ENCODE measurements around the gene TMC2. TPM values are rescaled to one million over a fixed set of nuclear protein-coding genes. Genes with fewer than 3 reads are reported as not detected.

TMC2 gene
- total and polyA plus RNA-seq, 10 donors: 0.07 to 1.2 (median 0.13) TPM; not detected in 2

DNA sequence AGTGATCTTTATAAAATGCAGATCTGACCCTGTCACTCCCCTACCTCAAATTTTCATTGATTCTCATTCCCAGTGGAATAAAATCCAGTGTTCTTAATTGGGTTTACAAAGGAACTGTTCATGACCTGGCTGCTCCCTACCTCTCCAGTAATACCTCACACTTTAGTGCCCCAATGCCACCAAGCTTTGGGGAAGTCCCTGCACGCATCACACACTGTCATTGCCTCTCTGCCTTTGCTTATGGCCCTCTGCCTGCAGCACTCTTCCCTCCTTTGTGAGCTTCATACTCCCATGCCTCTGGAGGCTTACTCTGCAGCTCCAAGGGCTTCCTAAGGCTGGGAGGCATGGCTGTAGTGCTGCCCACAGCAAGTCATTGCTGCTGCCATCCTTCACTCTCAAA, 57.4 kb downstream of the TMC2 start:
- TF ChIP-seq, protein P1, sequence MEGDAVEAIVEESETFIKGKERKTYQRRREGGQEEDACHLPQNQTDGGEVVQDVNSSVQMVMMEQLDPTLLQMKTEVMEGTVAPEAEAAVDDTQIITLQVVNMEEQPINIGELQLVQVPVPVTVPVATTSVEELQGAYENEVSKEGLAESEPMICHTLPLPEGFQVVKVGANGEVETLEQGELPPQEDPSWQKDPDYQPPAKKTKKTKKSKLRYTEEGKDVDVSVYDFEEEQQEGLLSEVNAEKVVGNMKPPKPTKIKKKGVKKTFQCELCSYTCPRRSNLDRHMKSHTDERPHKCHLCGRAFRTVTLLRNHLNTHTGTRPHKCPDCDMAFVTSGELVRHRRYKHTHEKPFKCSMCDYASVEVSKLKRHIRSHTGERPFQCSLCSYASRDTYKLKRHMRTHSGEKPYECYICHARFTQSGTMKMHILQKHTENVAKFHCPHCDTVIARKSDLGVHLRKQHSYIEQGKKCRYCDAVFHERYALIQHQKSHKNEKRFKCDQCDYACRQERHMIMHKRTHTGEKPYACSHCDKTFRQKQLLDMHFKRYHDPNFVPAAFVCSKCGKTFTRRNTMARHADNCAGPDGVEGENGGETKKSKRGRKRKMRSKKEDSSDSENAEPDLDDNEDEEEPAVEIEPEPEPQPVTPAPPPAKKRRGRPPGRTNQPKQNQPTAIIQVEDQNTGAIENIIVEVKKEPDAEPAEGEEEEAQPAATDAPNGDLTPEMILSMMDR (IDR thresholded peaks at IDR 0.05 in 8 of 11, conservative IDR thresholded peaks at IDR 0.05 in 3 of 11): no peak
- no peak for TF ChIP-seq POLR2AphosphoS5 (IDR thresholded peaks at IDR 0.05)
- TF ChIP-seq POLR2A (IDR thresholded peaks at IDR 0.05): no peak
- Histone ChIP-seq H3K9me3 (no peaks in the 10 kb centered on the region), H3K36me3 (no peaks in the 10 kb centered on the region), H3K4me1 (no peaks in the 10 kb centered on the region), H3K4me3 (no peak overlapping the region), H3K27ac (no peak overlapping the region), H3K27me3 (replicated peaks in 1 of 7) (peaks cover 0 to 18% (median 0%) of the 10 kb centered on the region in 7 donors)
- DNase-seq: no peak
- WGBS, 5 donors: 64 to 86% (median 77%) methylated on average over 1 of the region's 1 CpG
- intact Hi-C loops (cut with DNase I; ENCODE audit: low total_unique reads): no loop called here

DNA sequence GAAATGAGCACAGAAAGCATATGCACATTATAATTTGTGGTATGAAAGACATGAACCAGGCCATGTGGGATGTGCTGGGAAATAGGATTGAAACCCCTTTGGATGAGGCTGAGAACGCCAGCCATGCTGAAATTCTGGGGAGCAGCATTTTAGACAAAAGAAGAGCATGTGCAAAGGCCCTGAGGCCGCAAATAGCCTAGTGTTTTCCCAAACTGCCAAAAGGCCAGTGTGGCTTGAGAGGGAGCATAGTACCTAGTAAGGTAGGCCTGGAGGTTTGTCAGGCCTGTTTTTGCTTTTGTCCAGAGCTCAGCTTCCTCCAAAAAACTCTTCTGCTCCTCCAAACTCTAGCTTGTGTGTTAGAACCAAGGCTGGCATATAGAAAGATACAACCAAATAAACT, 58.7 kb downstream of the TMC2 start:
- no peak for DNase-seq
- TF ChIP-seq, protein P1 (IDR thresholded peaks at IDR 0.05 in 8 of 11, conservative IDR thresholded peaks at IDR 0.05 in 3 of 11): no peak
- TF ChIP-seq POLR2A (IDR thresholded peaks at IDR 0.05): no peak
- TF ChIP-seq POLR2AphosphoS5 (IDR thresholded peaks at IDR 0.05): no peak
- Histone ChIP-seq H3K27me3 (replicated peaks in 1 of 7) (peaks cover 0 to 10% (median 0%) of the 10 kb centered on the region in 7 donors), H3K27ac (no peak overlapping the region), H3K9me3 (no peaks in the 10 kb centered on the region), H3K4me3 (no peak overlapping the region), H3K36me3 (no peaks in the 10 kb centered on the region), H3K4me1 (no peaks in the 10 kb centered on the region)
- WGBS, 5 donors: 84 to 93% (median 92%) methylated on average over 2 of the region's 2 CpGs
- intact Hi-C loops (cut with DNase I; ENCODE audit: low total_unique reads): no loop called here

DNA sequence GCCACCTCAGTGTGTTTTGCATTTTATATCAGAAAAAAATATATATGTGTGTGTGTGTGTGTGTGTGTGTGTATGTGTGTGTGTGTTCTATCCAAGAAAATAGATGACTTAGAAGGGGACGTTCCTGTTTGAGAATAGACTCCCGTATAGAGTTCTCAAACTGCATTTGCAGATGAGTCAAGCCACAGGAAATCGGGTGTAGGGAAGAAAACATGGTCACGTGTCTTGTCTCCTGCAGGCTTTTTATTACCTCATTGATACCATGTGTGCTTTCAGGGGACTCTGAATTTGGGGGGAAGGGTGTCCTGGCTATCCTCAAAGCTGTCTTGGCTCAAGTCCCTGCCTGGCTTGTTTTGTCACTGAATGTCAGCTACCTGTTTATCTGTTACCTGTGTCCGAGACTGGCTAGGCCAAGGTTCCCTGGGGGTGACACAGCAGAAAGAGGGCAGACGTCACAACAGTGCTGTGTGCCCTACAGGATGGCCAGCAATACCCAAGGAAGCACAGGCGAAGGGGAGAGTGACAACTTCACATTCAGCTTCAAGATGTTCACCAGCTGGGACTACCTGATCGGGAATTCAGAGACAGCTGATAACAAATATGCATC, 60.4 kb downstream of the TMC2 start:
- 51 to 54% (median 53%) methylated on average over 8 of the region's 8 CpGs for WGBS, 5 donors
- no peak overlapping the region for H3K27ac ChIP-seq
- intact Hi-C loops (cut with DNase I; ENCODE audit: low total_unique reads): no loop called here

DNA sequence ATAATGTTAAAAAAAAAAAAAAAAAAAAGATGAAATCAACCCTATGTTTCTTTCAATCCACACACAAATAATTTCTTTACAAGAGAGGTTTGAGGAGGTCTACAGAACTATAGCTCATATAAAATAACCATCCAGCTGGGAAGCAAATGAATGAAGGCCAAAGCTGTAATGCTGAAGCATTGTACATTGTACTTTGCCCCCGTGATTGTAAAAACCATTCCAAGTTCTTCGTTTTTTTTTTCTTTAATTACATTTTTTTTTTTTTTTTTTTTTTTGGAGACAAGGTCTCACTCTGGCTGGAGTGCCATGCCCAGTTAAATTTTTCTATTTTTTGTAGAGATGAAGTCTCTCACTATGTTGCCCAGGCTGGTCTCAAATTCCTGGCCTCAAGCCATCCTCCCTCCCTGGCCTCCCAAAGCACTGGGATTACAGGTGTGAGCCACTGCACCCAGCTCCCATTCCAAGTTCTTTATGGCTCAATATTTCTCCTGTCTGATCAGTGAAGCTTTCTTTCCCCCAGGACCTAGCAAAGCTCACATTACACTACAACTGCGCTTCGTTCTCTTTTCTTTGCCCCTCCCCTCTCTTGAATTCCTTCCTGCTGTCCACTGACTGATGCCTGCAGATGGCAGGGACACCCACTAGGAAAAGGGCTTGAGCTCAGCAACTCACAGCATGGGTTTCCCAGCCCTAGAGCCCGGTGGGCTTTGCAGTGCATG, 63.1 kb downstream of the TMC2 start:
- Histone ChIP-seq H3K4me3 (no peak overlapping the region), H3K9me3 (peaks cover 0 to 1% (median 0%) of the 10 kb centered on the region in 8 donors), H3K36me3 (no peaks in the 10 kb centered on the region), H3K27me3 (replicated peaks in 1 of 7) (peaks cover 0 to 7% (median 0%) of the 10 kb centered on the region in 7 donors), H3K4me1 (no peaks in the 10 kb centered on the region), H3K27ac (no peak overlapping the region)
- intact Hi-C loops (cut with DNase I; ENCODE audit: low total_unique reads): no loop called here
- WGBS, 5 donors: 35 to 62% (median 43%) methylated on average over 5 of the region's 5 CpGs
- TF ChIP-seq, protein P1 (IDR thresholded peaks at IDR 0.05 in 8 of 11, conservative IDR thresholded peaks at IDR 0.05 in 3 of 11): no peak
- no peak for TF ChIP-seq POLR2AphosphoS5 (IDR thresholded peaks at IDR 0.05)
- TF ChIP-seq POLR2A (IDR thresholded peaks at IDR 0.05): no peak
- no peak for DNase-seq

More for the DNA sequence above, 60.4 kb downstream of the TMC2 start:
- no peak for DNase-seq
- Histone ChIP-seq H3K4me1 (no peaks in the 10 kb centered on the region), H3K36me3 (no peaks in the 10 kb centered on the region), H3K9me3 (no peaks in the 10 kb centered on the region), H3K27me3 (replicated peaks in 1 of 7) (peaks cover 0 to 7% (median 0%) of the 10 kb centered on the region in 7 donors), H3K4me3 (no peak overlapping the region)
- TF ChIP-seq, protein P1 (IDR thresholded peaks at IDR 0.05 in 8 of 11, conservative IDR thresholded peaks at IDR 0.05 in 3 of 11): no peak
- TF ChIP-seq POLR2AphosphoS5 (IDR thresholded peaks at IDR 0.05): no peak
- no peak for TF ChIP-seq POLR2A (IDR thresholded peaks at IDR 0.05)

Data from spleen (tissue), 11 donors.